HG02798 (cell line): ENCODE measurements around the gene OPHN1.
"Not testable (repeated sequence)": the region's sequence is repeated elsewhere in the genome, so short reads cannot be mapped to it uniquely, and the experiment has no call there.

Experiments used
- ATAC-seq: cut with Tn5 transposase; IDR thresholded peaks from one replicate; pipeline ENCODE4 v1.9.1; 2021; ENCODE audit warnings: mild to moderate bottlenecking; ENCODE audit not compliant: unreplicated experiment, poor library complexity

The OPHN1 gene

DNA sequence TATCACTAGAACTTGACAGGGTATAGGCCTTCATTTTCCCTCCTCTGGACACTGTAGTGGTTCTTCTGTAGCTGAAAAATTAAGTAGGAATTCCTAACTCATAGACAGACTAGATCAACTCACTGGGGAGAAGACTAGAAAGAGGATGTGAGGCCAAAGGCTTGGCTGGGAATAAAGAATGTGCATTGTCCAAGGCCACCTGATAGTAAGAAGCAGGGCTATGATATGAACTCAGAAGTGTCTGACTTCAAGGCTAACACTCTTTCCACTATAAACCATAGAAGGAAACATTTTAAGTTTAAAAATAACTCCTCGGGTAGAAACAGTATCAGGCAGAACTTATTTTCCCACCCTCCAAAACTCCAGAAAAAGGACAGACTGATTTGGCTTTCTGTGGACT lies 346.6 kb downstream of the OPHN1 start:
- no peak for ATAC-seq

DNA sequence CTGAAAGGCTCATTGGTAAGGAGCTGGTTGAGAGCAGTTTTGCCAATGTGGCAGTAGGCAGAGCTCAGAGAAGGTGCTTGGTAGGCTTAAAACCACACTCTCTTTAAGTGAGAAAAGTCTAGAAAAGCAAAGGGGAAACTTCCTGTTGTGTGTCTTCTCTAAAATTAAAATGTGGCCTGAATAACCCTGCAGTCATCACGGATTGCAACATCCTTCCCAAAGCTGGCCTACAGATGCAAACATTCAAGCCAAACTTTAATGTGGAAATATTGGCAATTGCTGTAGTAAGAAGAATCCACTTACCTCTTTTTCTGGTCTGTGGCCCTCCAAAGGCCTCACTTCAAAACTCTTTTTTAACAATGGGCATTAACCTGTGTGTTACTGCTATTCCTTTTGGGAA lies 348.5 kb downstream of the OPHN1 start:
- ATAC-seq: no peak

DNA sequence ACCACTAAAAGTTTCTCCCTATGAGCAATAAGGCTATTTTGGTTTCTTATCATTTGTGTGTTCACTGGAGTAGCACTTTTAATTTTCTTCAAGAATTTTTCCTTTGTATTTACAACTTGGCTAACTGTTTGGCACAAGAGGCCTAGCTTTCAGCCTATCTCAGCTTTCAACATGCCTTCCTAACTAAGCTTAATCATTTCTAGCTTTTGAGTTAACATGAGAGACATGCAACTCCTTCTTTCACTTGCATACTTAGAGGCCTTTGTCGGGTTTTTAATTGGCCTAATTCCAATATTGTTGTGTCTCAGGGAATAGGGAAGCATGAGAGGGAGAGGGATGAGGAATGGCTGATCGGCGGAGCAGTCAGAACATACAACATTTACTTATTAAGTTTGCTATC lies 349.8 kb downstream of the OPHN1 start:
- no peak for ATAC-seq

DNA sequence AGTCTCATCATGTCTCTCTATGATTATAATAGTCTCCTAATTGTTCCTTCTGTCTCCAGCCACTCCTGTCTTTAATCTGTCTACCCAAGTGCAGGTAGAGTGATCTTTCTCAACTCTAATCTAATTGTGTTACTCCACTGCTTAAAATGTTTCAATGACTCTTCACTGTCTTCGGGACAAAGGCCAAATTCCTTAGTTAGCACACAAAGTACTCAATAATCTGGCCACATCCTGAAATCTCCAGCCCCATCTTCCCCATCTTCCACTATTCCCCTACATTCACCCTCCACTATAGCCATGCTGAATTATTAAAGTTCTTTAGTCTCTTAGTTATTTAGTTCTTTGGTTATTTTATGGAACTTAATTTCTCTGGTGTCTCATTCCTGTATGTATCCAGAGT lies 353.3 kb downstream of the OPHN1 start:
- ATAC-seq: no peak

DNA sequence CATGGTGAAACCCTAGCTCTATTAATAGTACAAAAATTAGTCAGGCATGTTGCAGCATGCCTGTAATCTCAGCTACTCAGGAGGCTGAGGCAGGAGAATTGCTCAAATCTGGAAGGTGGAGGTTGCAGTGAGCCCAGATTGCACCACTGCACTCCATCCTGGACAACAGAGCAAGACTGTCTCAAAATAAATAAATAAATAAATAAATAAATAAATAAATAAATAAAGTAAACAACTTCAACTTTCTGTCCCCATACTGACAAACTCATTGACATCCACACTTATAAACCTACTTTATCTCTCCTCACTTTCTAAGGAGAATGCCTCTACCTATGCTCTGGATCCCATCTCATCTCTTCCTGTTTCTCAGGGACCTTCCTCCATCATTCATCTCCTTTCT lies 354.5 kb downstream of the OPHN1 start:
- ATAC-seq: not testable (repeated sequence)

DNA sequence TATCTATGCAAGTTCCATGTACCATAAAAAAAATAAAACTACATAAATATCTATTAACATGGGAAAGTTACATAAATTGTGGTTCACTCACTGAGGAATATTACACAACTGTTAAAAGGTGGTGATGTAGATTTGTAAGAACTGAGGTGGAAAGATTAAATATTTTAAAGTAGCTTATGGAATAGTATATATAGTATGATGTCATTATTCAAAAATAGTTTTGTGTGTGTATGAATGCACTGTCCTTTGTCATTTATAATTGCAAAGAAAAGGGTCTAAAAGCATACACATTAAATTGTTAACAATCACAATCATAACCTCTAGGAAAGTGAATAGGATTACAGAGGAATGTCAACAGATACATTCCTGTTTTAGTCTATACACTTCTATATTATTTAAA lies 355.9 kb downstream of the OPHN1 start:
- ATAC-seq: no peak

DNA sequence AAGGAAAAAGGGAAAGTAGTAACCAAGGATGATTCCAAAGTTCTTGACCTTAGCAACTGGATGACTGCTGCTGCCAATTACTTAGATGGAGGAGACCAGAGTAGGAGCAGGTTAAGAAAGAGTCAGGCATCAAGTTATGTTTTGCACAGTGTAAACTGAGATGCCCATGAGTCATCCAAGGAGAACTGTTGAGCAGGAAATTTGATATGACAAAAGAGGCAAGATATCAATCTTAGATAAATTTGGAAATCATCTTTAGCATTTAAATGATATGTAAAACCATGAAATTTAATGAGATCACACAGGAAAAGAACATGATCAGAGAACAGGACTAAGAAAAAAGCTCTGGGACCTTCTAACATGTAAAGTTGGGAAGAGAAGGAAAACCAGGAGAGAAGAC lies 361.3 kb downstream of the OPHN1 start:
- ATAC-seq: no peak

DNA sequence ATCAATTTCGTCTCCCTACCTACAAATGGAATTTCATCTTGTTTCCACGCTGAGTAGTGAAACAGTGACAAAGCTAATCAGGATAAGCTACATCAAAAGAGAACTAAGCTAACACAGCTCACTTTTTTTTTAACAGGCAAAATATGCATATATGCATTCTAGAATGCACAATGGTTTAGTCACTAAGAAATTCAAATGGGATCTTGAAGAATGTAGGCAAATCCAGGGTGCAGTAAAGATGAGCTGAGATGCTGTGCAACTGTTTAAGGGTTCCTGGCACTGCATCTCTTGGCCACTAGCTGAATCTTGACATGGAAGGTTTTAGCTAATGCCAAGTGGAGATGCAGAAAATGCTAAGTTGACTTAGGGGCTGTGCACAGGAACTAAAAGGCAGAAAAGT lies 363.2 kb downstream of the OPHN1 start:
- ATAC-seq: not testable (repeated sequence)

DNA sequence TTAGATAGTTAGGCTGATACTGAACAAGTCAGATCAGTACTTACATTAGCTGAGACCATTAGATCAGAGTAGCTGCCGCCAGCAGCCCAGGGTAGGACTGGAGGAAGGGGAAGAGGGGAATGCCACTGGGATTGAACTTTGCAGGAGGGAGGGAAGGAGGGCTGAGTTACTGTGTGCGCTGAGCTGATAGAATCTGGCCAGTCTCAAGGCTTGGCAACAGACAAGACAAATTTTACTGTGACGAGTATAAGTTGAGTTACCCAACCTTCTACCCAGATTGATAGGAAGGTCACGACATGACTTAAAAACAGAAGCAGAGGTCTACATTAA lies 372.1 kb downstream of the OPHN1 start:
- ATAC-seq: no peak

DNA sequence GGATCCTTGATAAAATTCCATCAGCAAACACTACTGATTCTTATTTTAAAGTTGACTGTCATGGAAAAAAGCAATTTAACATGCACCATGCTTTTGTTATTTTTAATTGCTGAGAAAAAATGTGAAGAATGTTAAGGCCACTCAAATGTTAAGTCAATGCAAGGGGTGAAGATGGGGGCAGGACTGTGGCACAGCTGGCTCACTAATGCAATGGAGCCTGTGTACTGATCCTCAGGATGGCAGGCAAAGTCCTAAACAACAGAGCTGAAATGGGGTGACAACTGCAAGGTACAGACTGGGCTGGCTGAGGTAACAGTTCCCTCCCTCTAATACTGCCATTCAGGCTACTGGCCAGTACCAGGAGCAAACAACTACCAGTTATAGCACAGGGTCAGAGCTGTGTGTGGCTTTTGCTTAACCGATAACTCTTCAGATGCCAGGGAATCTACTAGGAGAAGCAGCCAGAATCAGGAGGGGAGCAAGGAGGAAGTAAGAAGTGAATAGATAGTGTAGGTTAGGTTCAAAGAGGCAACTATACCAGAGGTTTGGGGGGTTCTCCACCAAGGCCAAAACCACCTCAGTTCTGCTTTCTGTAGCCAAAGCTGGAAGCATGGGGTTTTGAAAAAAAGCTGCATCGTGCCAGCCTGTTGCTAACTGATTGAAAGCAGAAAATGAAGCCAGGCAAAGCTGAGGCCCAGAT lies 372.6 kb downstream of the OPHN1 start:
- no peak for ATAC-seq

DNA sequence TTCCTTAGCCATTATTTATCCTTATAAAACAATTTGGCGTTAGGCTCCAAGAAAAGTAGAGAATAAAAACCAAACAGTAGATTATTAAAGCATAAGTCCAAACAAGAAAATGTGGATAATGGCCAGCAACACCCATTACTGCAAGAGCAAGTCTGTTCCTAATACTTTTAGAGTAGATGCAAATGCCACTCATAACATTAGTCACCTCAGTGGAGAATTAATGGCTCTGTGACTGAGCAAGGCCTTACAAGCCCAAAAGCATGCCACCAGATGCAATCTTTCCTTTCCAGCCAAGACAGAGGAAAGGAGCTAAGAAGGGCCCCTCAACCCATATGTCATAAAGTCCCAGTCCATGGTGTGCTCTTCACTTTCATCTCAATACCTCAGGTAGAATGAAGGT lies 373.8 kb downstream of the OPHN1 start:
- ATAC-seq: no peak

DNA sequence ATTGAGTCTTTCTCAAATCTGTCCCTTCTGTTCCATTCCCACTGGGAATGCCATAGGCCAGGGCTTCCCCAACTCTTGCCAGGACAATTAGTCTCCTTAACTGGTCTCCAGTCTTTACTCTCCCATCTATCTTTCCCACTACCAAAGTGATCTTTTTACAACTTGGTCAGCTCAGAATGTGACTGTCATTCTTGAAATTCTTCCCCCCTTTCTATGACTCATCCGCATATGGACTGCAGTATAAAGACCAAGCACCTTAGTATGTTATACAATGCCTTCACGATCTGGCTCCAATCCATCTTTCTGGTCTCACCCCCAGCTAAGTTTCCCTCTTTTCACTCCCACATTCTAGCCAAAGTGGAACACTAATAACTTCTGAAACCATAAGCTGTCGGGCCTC lies 383.8 kb downstream of the OPHN1 start:
- ATAC-seq: no peak

DNA sequence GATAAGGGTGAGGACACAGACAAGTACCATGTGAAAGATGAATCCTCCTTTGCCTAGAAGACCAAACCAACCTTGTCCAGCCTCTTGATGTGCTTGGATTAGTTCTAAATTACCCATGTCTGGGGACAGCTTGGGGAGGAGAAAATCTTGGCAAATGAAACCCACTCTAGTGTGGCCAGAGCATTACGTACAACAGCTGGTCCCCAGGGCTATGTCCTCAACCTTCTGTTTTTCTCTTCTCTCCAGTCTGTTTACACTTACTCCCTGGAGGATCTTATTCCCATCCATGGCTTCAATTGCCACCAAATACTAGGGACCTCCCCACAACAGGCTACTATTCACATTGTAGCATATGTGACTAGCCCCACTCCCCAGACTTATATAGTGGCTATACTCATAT lies 384.5 kb downstream of the OPHN1 start:
- no peak for ATAC-seq

DNA sequence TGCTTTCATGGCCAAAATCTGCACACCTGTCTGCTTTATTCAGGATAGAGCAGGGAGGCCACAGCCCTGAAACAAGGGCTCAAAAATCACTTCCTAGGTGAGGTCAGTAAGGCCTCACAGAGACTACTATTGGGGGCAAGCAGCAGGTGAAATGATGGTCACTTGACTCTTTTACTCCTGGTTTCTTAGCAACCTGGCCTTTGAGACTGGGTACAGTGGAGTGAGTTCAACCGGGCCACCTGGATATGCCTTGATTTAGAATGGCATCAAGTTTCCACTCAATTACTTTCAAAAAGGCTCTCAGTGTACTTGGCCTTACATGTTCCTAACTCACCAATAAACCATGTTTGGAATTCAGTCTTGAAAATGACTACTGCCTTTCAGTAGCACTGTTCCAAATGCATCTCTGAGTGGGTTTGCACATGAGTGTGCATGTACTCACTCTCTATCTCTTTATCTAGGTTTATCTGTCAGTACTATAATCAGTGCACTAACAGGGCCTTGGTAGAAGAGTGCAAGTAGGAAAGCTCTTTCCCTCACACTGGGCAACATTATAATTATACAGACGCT lies 388.2 kb downstream of the OPHN1 start:
- ATAC-seq: no peak

DNA sequence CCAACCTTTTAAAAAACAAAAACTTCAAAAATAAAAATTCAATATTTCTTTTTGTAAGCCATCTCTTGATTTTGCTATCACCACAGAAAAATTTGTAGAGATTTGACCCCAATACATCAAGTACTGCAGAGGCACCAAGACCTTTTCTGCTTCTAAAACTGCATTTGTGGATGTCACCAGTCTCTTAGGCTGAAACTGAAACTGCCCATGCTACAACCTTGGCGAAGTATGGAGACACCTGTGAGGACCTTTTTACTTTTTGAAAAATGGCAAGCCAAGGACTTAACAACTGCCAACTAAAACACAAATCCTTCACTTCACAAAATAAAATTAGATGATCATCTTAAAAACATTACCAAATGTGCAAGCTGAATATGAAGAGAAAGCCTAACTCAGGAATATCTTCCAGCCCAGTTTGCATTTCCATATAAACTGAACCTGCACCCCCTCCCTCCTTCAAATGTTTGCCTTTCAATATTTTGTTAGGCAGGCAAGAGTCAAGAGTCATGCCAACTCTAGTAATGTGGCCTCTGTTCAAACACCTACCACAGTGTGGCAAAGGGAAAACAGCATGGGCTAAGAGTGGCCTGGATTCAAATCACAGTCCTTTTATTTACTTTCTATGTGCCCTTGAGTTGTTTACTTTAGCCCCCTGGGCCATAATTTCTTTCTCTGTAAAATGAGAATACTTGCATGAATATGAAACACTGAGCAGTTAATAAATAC lies 389.4 kb downstream of the OPHN1 start:
- ATAC-seq: no peak

DNA sequence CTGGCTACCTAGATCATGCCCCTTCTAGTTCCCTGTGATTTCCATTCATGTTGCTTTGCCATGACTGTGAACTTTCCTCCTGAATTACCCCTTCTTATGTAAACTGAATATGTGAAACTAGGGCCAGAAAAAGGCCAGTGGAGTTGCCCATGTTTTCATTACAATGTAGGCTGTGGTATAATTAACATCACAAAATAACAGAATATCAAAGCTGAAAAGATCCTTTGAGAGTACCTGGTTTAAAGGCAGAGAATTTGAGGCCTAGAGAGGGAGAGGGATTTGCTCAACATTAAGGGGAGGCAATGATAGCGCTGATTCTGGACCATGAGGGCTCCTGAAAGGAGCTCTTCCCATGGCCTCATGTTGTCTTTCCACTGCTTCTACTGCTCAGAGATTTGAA lies 392.2 kb downstream of the OPHN1 start:
- ATAC-seq: no peak

DNA sequence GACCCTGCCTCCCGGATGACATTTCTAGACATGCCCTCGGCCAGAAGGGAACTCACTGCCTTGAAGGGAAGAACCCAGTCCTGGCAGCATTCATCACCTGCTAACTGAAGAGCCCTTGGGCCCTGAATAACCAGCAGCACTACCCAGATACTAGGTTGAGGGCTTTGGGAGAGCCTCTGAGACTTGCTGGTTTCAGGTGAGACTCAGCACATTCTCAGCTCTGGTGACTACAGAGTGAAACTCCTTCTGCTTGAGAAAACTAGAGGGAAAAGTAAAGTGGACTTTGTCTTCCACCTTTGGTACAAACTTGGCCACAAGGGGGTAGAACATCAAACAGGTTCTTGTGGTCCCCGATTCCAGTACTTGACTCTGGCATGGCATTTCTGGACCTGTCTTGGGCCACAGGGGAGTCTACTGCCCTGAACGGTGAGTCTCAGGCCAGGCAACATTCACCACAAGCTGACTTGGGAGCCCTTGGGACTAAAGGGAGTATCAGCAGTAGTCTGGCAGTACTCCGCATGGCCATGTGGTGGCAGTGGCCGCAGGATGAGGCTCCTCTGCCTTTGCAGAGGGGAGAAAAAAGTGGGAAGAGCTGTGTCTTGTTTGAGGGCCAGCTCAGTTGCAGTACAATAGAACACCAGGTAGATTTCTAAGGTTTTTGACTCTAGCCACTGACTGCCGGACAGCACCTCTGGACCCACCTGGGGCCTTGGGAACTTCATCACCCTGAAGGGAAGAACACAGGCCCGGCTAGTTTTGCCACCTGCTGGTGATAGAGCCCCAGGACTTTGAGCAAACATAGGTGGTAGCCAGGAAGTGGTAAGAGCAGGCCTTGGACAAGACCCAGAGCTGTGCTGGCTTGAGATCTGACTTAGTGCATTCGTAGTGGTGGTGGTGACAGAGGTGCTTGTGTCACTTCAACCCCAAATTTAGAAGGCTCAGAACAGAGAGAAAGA lies 414.8 kb downstream of the OPHN1 start:
- ATAC-seq: no peak

DNA sequence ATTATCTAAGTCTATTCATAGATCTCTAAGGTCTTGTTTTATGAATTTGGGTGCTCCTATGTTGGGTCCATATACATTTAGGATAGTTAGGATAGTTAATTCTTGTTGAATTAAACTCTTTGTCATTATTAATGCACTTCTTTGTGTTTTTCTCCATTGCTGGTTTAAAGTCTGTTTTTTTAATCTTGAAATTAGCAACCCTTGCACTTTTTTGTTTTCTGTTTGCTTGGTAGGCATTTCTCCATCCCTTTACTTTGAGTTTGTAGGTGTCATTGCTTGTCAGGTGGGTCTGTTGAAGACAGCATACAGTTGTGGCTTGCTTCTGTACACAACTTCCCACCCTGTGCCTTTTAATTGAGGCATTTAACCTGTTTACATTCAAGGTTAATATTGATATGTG lies 434.8 kb downstream of the OPHN1 start:
- ATAC-seq: no peak
